Kidney (tissue), 14 donors: ENCODE measurements around the gene MROH9. TPM values are rescaled to one million over a fixed set of nuclear protein-coding genes. Genes with fewer than 3 reads are reported as not detected.

Experiments used
- DNase-seq, 5 donors: peaks; one replicate each; pipeline ENCODE4 v3.0.0-alpha.2; 2013 to 2020
- FAIRE-seq: peaks from 2 replicates; lab custom pipeline; 2012; peaks lifted over from hg19 to GRCh38; lab: Jason Lieb, UNC
- H3K27ac ChIP-seq, 2 donors: one replicate each; pipeline ENCODE4 v1.7.0; 2013; ENCODE audit warnings: low read depth in 2 of 2, low read length in 2 of 2, inconsistent platforms in 1 of 2
- H3K27me3 ChIP-seq: one replicate; pipeline ENCODE4 v1.7.1; 2013; ENCODE audit warnings: low read length, inconsistent platforms; ENCODE audit not compliant: control insufficient read depth, insufficient read depth
- H3K36me3 ChIP-seq, 3 donors: one replicate each; pipeline versions ENCODE4 v1.7.0 to v1.7.1; 2013; ENCODE audit warnings: low read length in 3 of 3, control low read depth in 1 of 3, inconsistent platforms in 1 of 3; ENCODE audit not compliant: insufficient read depth in 3 of 3, control insufficient read depth in 2 of 3
- H3K4me1 ChIP-seq, 3 donors: one replicate each; pipeline versions ENCODE4 v1.7.0 to v1.7.1; 2013; ENCODE audit warnings: low read length in 3 of 3, inconsistent platforms in 1 of 3, low read depth in 1 of 3; ENCODE audit not compliant: control insufficient read depth in 2 of 3, insufficient read depth in 2 of 3
- H3K4me3 ChIP-seq, 3 donors: one replicate each; pipeline versions ENCODE4 v1.7.0 to v1.8.1; 2013; ENCODE audit warnings: low read length in 3 of 3, control low read depth in 1 of 3, inconsistent platforms in 1 of 3
- H3K9ac ChIP-seq, 3 donors: one replicate each; pipeline versions ENCODE4 v1.7.0 to v1.7.1; 2013; ENCODE audit warnings: low read length in 3 of 3, control low read depth in 1 of 3, inconsistent platforms in 1 of 3
- H3K9me3 ChIP-seq, 3 donors: one replicate each; pipeline versions ENCODE4 v1.7.0 to v1.7.1; 2013; ENCODE audit warnings: low read length in 3 of 3, control low read depth in 1 of 3, inconsistent platforms in 1 of 3; ENCODE audit not compliant: control insufficient read depth in 2 of 3, insufficient read depth in 1 of 3
- intact Hi-C: fragments of 100-400 bp; cut with DNase I; formaldehyde crosslinking; loops from one replicate; pipeline ENCODE4 v1.11.1; 2022
- polyA plus RNA-seq: library from polyadenylated mRNA; stranded (reverse); fragments of 350-450 nt; fragmentation: Illumina TruSeq; extraction: RNeasy Lipid Tissue Mini Kit (QIAGEN cat#74804); gene quantifications from one replicate; pipeline ENCODE4 v1.2.3, GENCODE V29; 2014; ENCODE audit warnings: low read depth, low replicate concordance; ENCODE audit not compliant: insufficient read depth
- total RNA-seq: library from RNA; stranded (reverse); fragmentation: NEBNext Ultra II Directional; extraction: Animal tissue kit (Norgen Biotek cat#: 25700); gene quantifications from one replicate; pipeline ENCODE4 v1.2.1, GENCODE V29; 2021
- TF ChIP-seq, protein P1 (sequence below): IDR thresholded peaks from 3 replicates; pipeline ENCODE4 v1.5.1; 2012; ENCODE audit warnings: mild to moderate bottlenecking, moderate library complexity, borderline replicate concordance; ENCODE audit not compliant: insufficient read depth; ENCODE audit errors: extremely low read depth
- donor health status: control.
- donor health status: control.
- donor health status: control.
- donor health status: control.
- donor health status: control.
- donor health status: DM: yes; HTN: yes; CAD: no.
- donor health status: Normal renal cell carcinoma (clear cell type).

Gene MROH9
- total and polyA plus RNA-seq, 2 donors from 2014 or later: not detected

DNA sequence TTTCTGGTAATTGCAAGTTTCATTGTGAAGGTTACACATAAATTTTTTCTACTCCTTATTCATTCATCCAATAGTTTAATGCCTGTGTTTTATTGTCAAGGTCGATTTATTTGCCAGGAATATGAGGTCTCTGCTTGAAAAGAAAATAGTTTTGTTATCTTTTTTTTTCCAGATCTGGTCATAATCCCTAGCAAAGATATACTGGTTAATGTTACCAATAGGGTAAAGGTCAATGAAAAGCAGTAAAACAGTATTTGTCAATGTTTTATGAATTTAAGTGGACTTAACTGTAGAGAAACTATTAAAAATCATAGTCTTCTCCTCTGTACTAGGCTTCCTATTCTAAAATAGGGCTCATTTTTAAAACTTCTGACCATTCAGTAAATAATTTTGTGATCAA lies 147.3 kb downstream of the MROH9 start:
- Histone ChIP-seq H3K9ac (no peak overlapping the region), H3K4me3 (no peak overlapping the region), H3K4me1 (peaks cover 0 to 27% (median 10%) of the 10 kb centered on the region in 3 donors), H3K36me3 (no peaks in the 10 kb centered on the region), H3K27me3 (no peaks in the 10 kb centered on the region), H3K9me3 (no peaks in the 10 kb centered on the region), H3K27ac (no peak overlapping the region)
- DNase-seq (no peak), FAIRE-seq (no peak)
- intact Hi-C loops: no loop called here
- TF ChIP-seq, protein P1, sequence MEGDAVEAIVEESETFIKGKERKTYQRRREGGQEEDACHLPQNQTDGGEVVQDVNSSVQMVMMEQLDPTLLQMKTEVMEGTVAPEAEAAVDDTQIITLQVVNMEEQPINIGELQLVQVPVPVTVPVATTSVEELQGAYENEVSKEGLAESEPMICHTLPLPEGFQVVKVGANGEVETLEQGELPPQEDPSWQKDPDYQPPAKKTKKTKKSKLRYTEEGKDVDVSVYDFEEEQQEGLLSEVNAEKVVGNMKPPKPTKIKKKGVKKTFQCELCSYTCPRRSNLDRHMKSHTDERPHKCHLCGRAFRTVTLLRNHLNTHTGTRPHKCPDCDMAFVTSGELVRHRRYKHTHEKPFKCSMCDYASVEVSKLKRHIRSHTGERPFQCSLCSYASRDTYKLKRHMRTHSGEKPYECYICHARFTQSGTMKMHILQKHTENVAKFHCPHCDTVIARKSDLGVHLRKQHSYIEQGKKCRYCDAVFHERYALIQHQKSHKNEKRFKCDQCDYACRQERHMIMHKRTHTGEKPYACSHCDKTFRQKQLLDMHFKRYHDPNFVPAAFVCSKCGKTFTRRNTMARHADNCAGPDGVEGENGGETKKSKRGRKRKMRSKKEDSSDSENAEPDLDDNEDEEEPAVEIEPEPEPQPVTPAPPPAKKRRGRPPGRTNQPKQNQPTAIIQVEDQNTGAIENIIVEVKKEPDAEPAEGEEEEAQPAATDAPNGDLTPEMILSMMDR: no peak

DNA sequence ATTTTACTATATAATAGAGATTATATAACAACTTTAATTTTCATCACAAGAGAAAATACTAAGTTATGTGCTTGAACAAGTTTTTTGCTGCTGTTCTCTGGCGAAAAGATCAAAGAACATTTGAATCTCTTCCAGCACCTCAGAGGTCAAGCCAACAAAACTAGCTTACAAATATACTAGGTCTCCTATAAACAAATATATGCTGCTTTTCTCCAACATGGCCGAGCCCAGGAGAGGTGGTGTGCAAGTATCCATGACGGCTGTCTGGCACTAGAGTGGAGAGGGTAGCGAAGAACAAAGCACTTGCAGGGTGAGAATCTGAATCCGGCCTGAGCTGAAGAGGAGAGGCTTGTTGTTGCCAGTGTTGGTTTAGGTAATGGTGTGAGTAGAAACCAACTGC lies 147.9 kb downstream of the MROH9 start:
- no peaks in the 10 kb centered on the region for H3K36me3 ChIP-seq
- intact Hi-C loops: no loop called here
- H3K27me3 ChIP-seq: no peaks in the 10 kb centered on the region
- H3K9me3 ChIP-seq: no peaks in the 10 kb centered on the region
- H3K27ac ChIP-seq: peak overlapping the region in 1 of 2 donors; percentile 2
- no peak for FAIRE-seq
- peak in 1 of 5 donors; percentile 13 for DNase-seq
- H3K9ac ChIP-seq: no peak overlapping the region
- H3K4me1 ChIP-seq: peaks cover 0 to 27% (median 10%) of the 10 kb centered on the region in 3 donors
- TF ChIP-seq, protein P1: no peak
- H3K4me3 ChIP-seq: no peak overlapping the region

DNA sequence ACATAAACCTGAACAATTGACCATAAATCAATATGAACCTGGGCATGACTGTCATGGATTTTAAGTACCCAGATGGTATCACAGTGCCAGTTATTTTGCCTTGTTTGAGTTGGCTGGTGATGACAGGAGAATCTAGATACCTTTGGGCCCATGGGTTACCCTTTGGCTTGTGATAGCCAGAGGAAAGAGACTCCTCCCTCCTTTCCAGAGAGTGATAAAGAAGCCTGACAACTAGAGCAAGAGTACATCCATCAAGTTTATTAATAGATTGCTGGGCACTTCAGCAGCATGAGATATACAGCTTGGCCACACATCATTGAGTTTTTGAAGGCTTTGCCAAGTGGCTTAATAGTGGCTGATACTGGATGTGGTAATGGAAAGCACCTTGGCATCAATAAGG lies 148.8 kb downstream of the MROH9 start:
- FAIRE-seq: no peak
- TF ChIP-seq, protein P1: no peak
- Histone ChIP-seq H3K9ac (no peak overlapping the region), H3K9me3 (no peaks in the 10 kb centered on the region), H3K36me3 (no peaks in the 10 kb centered on the region), H3K27me3 (no peaks in the 10 kb centered on the region), H3K4me1 (peaks cover 0 to 27% (median 10%) of the 10 kb centered on the region in 3 donors), H3K4me3 (no peak overlapping the region), H3K27ac (no peak overlapping the region)
- DNase-seq: no peak
- intact Hi-C loops: no loop called here

GRCh38 chr1:171084870-171085269 lies 149.5 kb downstream of the MROH9 start:
- Histone ChIP-seq H3K27ac (no peak overlapping the region), H3K4me3 (no peak overlapping the region), H3K36me3 (no peaks in the 10 kb centered on the region), H3K9me3 (no peaks in the 10 kb centered on the region), H3K27me3 (no peaks in the 10 kb centered on the region), H3K4me1 (peaks cover 0 to 27% (median 10%) of the 10 kb centered on the region in 3 donors), H3K9ac (no peak overlapping the region)
- intact Hi-C loops: no loop called here
- DNase-seq: no peak
- TF ChIP-seq, protein P1: no peak
- no peak for FAIRE-seq
